Chondrocyte (in vitro differentiated cells): ENCODE data around the gene GTF2E1. TPM values are rescaled to one million over a fixed set of nuclear protein-coding genes. Genes with fewer than 3 reads are reported as not detected.

Experiments
- DNase-seq: peaks from one replicate; pipeline ENCODE4 v3.0.0; 2021; ENCODE audit warnings: mixed read lengths, low spot score
- H3K27ac Mint-ChIP-seq: one replicate; pipeline ENCODE4 v1.8.0; 2021; ENCODE audit warnings: mild to moderate bottlenecking, moderate library complexity, mixed read lengths; ENCODE audit not compliant: unreplicated experiment
- H3K27me3 Mint-ChIP-seq: 2 replicates; pipeline ENCODE4 v1.8.0; 2021; ENCODE audit warnings: low read depth, mixed read lengths
- H3K36me3 Mint-ChIP-seq: 2 replicates; pipeline ENCODE4 v1.8.0; 2021; ENCODE audit warnings: low read depth, mixed read lengths
- H3K4me1 Mint-ChIP-seq: 2 replicates; pipeline ENCODE4 v1.8.0; 2021; ENCODE audit warnings: low read depth, mild to moderate bottlenecking, mixed read lengths
- H3K4me3 Mint-ChIP-seq: one replicate; pipeline ENCODE4 v1.8.0; 2021; ENCODE audit warnings: mild to moderate bottlenecking, moderate library complexity, mixed read lengths; ENCODE audit not compliant: unreplicated experiment
- H3K9me3 Mint-ChIP-seq: 2 replicates; pipeline ENCODE4 v1.8.0; 2021; ENCODE audit warnings: low read depth, mixed read lengths
- CTCF ChIP-seq: fragments of 200-600 bp; sonication (generic); IDR thresholded peaks from 2 replicates; pipeline ENCODE4 v1.5.0; 2021; ENCODE audit warnings: antibody characterized with exemption, mild to moderate bottlenecking, moderate library complexity
- total RNA-seq: library from RNA; stranded (reverse); gene quantifications from 3 replicates; pipeline ENCODE4 v1.2.1, GENCODE V29; 2021

The GTF2E1 gene
- total RNA-seq, 1 donor from 2014 or later: 18.0 TPM

GRCh38 chr3:120791010-120791409 is 48.5 kb downstream of the GTF2E1 start:
- Mint-ChIP-seq H3K4me1 (peaks cover 22% of the 10 kb centered on the region), H3K27ac (no peak overlapping the region), H3K4me3 (no peak overlapping the region), H3K36me3 (no peaks in the 10 kb centered on the region), H3K9me3 (no peaks in the 10 kb centered on the region), H3K27me3 (no peaks in the 10 kb centered on the region)
- DNase-seq: no peak
- no peak for TF ChIP-seq CTCF

- no peak for DNase-seq
- H3K9me3 Mint-ChIP-seq: no peaks in the 10 kb centered on the region
- TF ChIP-seq CTCF: no peak
- peaks cover 13% of the 10 kb centered on the region for H3K4me1 Mint-ChIP-seq
- no peaks in the 10 kb centered on the region for H3K36me3 Mint-ChIP-seq
- H3K27ac Mint-ChIP-seq: no peak overlapping the region
- H3K27me3 Mint-ChIP-seq: no peaks in the 10 kb centered on the region
- no peak overlapping the region for H3K4me3 Mint-ChIP-seq
Observed at GRCh38 chr3:120791913-120792312, 49.4 kb downstream of the GTF2E1 start.

- peaks cover 13% of the 10 kb centered on the region for H3K4me1 Mint-ChIP-seq
Observed at GRCh38 chr3:120793601-120794000, 51.1 kb downstream of the GTF2E1 start.

GRCh38 chr3:120795017-120795648 is 52.6 kb downstream of the GTF2E1 start:
- H3K4me3 Mint-ChIP-seq: no peak overlapping the region
- DNase-seq: no peak
- TF ChIP-seq CTCF: peak; percentile 96
- no peaks in the 10 kb centered on the region for H3K9me3 Mint-ChIP-seq
- no peak overlapping the region for H3K27ac Mint-ChIP-seq
- H3K27me3 Mint-ChIP-seq: no peaks in the 10 kb centered on the region
- peaks cover 13% of the 10 kb centered on the region for H3K4me1 Mint-ChIP-seq
- no peaks in the 10 kb centered on the region for H3K36me3 Mint-ChIP-seq

More at GRCh38 chr3:120793601-120794000, 51.1 kb downstream of the GTF2E1 start:
- DNase-seq: no peak
- TF ChIP-seq CTCF: no peak
- Mint-ChIP-seq H3K9me3 (no peaks in the 10 kb centered on the region), H3K27ac (no peak overlapping the region), H3K27me3 (no peaks in the 10 kb centered on the region), H3K4me3 (no peak overlapping the region), H3K36me3 (no peaks in the 10 kb centered on the region)

GRCh38 chr3:120795959-120796358 is 53.4 kb downstream of the GTF2E1 start:
- no peak overlapping the region for H3K4me3 Mint-ChIP-seq
- TF ChIP-seq CTCF: no peak
- no peak overlapping the region for H3K27ac Mint-ChIP-seq
- H3K36me3 Mint-ChIP-seq: no peaks in the 10 kb centered on the region
- H3K27me3 Mint-ChIP-seq: no peaks in the 10 kb centered on the region
- peaks cover 13% of the 10 kb centered on the region for H3K4me1 Mint-ChIP-seq
- no peak for DNase-seq
- H3K9me3 Mint-ChIP-seq: no peaks in the 10 kb centered on the region
